DND-41 (cell line): ENCODE data around the gene MCRIP1.
A peak's percentile ranks its signal among the peaks of the same experiment; 100 is the strongest.

Experiments
- ATAC-seq: fragments of 200-7000 bp; cut with Tn5 transposase; 3 replicates; pipeline ENCODE4 v1.9.1; 2021; ENCODE audit warnings: low read depth; ENCODE audit not compliant: insufficient read depth
- DNase-seq: peaks from one replicate; pipeline ENCODE4 v3.0.0-alpha.2; 2020
- H2AFZ ChIP-seq: 2 replicates; pipeline ENCODE4 v1.6.0; 2012; ENCODE audit warnings: low read depth, low read length
- H3K27ac ChIP-seq: 2 replicates; pipeline ENCODE4 v1.5.1; 2012; ENCODE audit warnings: low read length, inconsistent platforms
- H3K27me3 ChIP-seq: fragments of 200-600 bp; sonication (generic); 2 replicates; pipeline ENCODE4 v1.6.0; 2012; ENCODE audit warnings: low read length, mild to moderate bottlenecking, inconsistent platforms; ENCODE audit not compliant: insufficient read depth, poor library complexity
- H3K36me3 ChIP-seq: 2 replicates; pipeline ENCODE4 v1.5.1; 2012; ENCODE audit warnings: low read length, inconsistent platforms; ENCODE audit not compliant: insufficient read depth
- H3K4me1 ChIP-seq: 2 replicates; pipeline ENCODE4 v1.5.1; 2012; ENCODE audit warnings: mild to moderate bottlenecking, low read length; ENCODE audit not compliant: insufficient read depth
- H3K4me2 ChIP-seq: 2 replicates; pipeline ENCODE4 v1.6.0; 2012; ENCODE audit warnings: mild to moderate bottlenecking, moderate library complexity, low read length, inconsistent platforms; ENCODE audit not compliant: insufficient read depth
- H3K4me3 ChIP-seq, 2 experiments: fragments of 200-600 bp in 1 of 2; shearing (Covaris generic) in 1 of 2; 2 replicates each; pipeline ENCODE4 v1.5.1; 2012 to 2016; ENCODE audit warnings: inconsistent platforms in 2 of 2, low read length in 2 of 2, mild to moderate bottlenecking in 2 of 2, low read depth in 1 of 2, moderate library complexity in 1 of 2
- H3K79me2 ChIP-seq: 2 replicates; pipeline ENCODE4 v1.6.0; 2012; ENCODE audit warnings: low read length, inconsistent platforms; ENCODE audit not compliant: insufficient read depth
- H3K9ac ChIP-seq: 2 replicates; pipeline ENCODE4 v1.6.0; 2012; ENCODE audit warnings: low read depth, mild to moderate bottlenecking, inconsistent platforms, low read length, moderate library complexity
- H3K9me3 ChIP-seq: 2 replicates; pipeline ENCODE4 v1.5.1; 2012; ENCODE audit warnings: low read length, moderate library complexity, mild to moderate bottlenecking, inconsistent platforms; ENCODE audit not compliant: insufficient read depth, severe bottlenecking
- H4K20me1 ChIP-seq: 2 replicates; pipeline ENCODE4 v1.6.0; 2012; ENCODE audit warnings: low read length; ENCODE audit not compliant: insufficient read depth
- CTCF ChIP-seq: IDR thresholded peaks from 2 replicates; pipeline ENCODE4 v1.5.1; 2012; ENCODE audit warnings: borderline replicate concordance, low read length, moderate library complexity, mild to moderate bottlenecking; ENCODE audit not compliant: poor library complexity, severe bottlenecking; ENCODE audit errors: extremely low read depth
- EZH2 ChIP-seq: IDR thresholded peaks from 3 replicates; pipeline ENCODE4 v1.6.1; 2012; ENCODE audit warnings: borderline replicate concordance, low read depth, mild to moderate bottlenecking, moderate library complexity, low read length, inconsistent platforms; ENCODE audit not compliant: severe bottlenecking

Gene MCRIP1

GRCh38 chr17:81860756-81861568 lies 27.9 kb upstream of the MCRIP1 start:
- Histone ChIP-seq H3K4me3 (peak overlapping the region; percentile 77 to 91), H3K9ac (peak overlapping the region; percentile 82), H2AFZ (peak overlapping the region; percentile 94), H3K9me3 (no peaks in the 10 kb centered on the region), H3K79me2 (peaks cover 78% of the 10 kb centered on the region), H3K27me3 (peaks cover 3% of the 10 kb centered on the region), H3K36me3 (peaks cover 66% of the 10 kb centered on the region), H3K4me1 (peaks cover 54% of the 10 kb centered on the region), H4K20me1 (peaks cover 47% of the 10 kb centered on the region), H3K4me2 (peak overlapping the region; percentile 75), H3K27ac (peak overlapping the region; percentile 93)
- TF ChIP-seq CTCF: no peak
- TF ChIP-seq EZH2: peak; percentile 100
- DNase-seq: peak; percentile 100
- peak; percentile 89 for ATAC-seq

GRCh38 chr17:81859906-81860755 lies 27.0 kb upstream of the MCRIP1 start, which contains the start of gene P4HB:
P4HB (minus strand) TSS chr17:81860535; CDS start chr17:81860471, 64 bp downstream.
- ATAC-seq (no peak), DNase-seq (no peak)
- H3K27ac ChIP-seq: peak within 1 kb of the TSS; percentile 94
- peak within 1 kb of the TSS; percentile 98 for H3K4me2 ChIP-seq
- H2AFZ ChIP-seq: peak within 1 kb of the TSS; percentile 94
- no peaks in the 10 kb centered on the region for H3K9me3 ChIP-seq
- H3K36me3 ChIP-seq: peaks cover 66% of the 10 kb centered on the region
- H3K79me2 ChIP-seq: peaks cover 86% of the 10 kb centered on the region
- peak within 1 kb of the TSS; percentile 79 to 91 for H3K4me3 ChIP-seq
- peak within 1 kb of the TSS; percentile 82 for H3K9ac ChIP-seq
- peaks cover 3% of the 10 kb centered on the region for H3K27me3 ChIP-seq
- H3K4me1 ChIP-seq: peaks cover 54% of the 10 kb centered on the region
- TF ChIP-seq EZH2 (no peak), CTCF (no peak)
- peaks cover 48% of the 10 kb centered on the region for H4K20me1 ChIP-seq

GRCh38 chr17:81858967-81859905 lies 26.1 kb upstream of the MCRIP1 start:
- H3K9me3 ChIP-seq: no peaks in the 10 kb centered on the region
- H3K36me3 ChIP-seq: peaks cover 68% of the 10 kb centered on the region
- DNase-seq (no peak), ATAC-seq (no peak)
- H3K4me1 ChIP-seq: peaks cover 54% of the 10 kb centered on the region
- H2AFZ ChIP-seq: 0 out of 2 replicates have a peak overlapping the region, but pooled peaks have one; percentile 84
- H3K79me2 ChIP-seq: peaks cover 91% of the 10 kb centered on the region
- H3K27me3 ChIP-seq: peaks cover 3% of the 10 kb centered on the region
- peak overlapping the region; percentile 82 for H3K9ac ChIP-seq
- peak overlapping the region; percentile 98 for H3K4me2 ChIP-seq
- TF ChIP-seq CTCF (peak; percentile 2), EZH2 (no peak)
- peak overlapping the region; percentile 94 for H3K27ac ChIP-seq
- H3K4me3 ChIP-seq: peak overlapping the region; percentile 79 to 91
- peaks cover 49% of the 10 kb centered on the region for H4K20me1 ChIP-seq
